Upper lobe of left lung (tissue), 6 donors: ENCODE data around the gene UGT1A8. TPM values are rescaled to one million over a fixed set of nuclear protein-coding genes. Genes with fewer than 3 reads are reported as not detected.
A peak's percentile ranks its signal among the peaks of the same experiment; 100 is the strongest.

Experiments used
- ATAC-seq, 2 donors: fragments of 200-7000 bp; cut with Tn5 transposase; one replicate each; pipeline ENCODE4 v1.9.1; 2022; ENCODE audit warnings: mild to moderate bottlenecking in 2 of 2, moderate library complexity in 2 of 2; ENCODE audit not compliant: low FRiP score in 2 of 2
- DNase-seq, 2 donors: peaks; one replicate each; pipeline ENCODE4 v3.0.0-alpha.2; 2019 to 2020
- H3K27ac ChIP-seq, 4 donors: fragments of 200-600 bp; sonication (generic); one replicate each; pipeline ENCODE4 v1.5.1; 2016 to 2019
- H3K27me3 ChIP-seq, 4 donors: fragments of 200-600 bp; sonication (generic); one replicate each; pipeline ENCODE4 v1.5.1; 2017 to 2019
- H3K36me3 ChIP-seq, 4 donors: fragments of 200-600 bp; sonication (generic); one replicate each; pipeline ENCODE4 v1.5.1; 2016 to 2019
- H3K4me1 ChIP-seq, 4 donors: fragments of 200-600 bp; sonication (generic); one replicate each; pipeline ENCODE4 v1.5.1; 2018 to 2019
- H3K4me3 ChIP-seq, 4 donors: fragments of 200-600 bp; sonication (generic); one replicate each; pipeline ENCODE4 v1.5.1; 2017 to 2019; ENCODE audit warnings: mild to moderate bottlenecking in 2 of 4, moderate library complexity in 1 of 4
- H3K9me3 ChIP-seq, 4 donors: fragments of 200-600 bp; sonication (generic); one replicate each; pipeline ENCODE4 v1.5.1; 2018 to 2019
- CTCF ChIP-seq, 6 experiments: fragments of 450-650 bp in 4 of 6; fragments of 200-600 bp in 2 of 6; sonication (generic) in 2 of 6; IDR thresholded peaks; one replicate each; pipeline ENCODE4 v1.5.1; 2016 to 2019; ENCODE audit warnings: antibody characterized with exemption in 6 of 6
- EP300 ChIP-seq, 4 donors: sonication (generic); formaldehyde crosslinking; IDR thresholded peaks; one replicate each; pipeline ENCODE4 v1.5.1; 2017; ENCODE audit warnings: antibody characterized with exemption in 4 of 4, control low read depth in 2 of 4
- POLR2A ChIP-seq, 4 donors: fragments of 450-650 bp; IDR thresholded peaks; one replicate each; pipeline ENCODE4 v1.5.1; 2016 to 2017; ENCODE audit warnings: antibody characterized with exemption in 4 of 4, mild to moderate bottlenecking in 2 of 4
- POLR2AphosphoS5 ChIP-seq, 2 donors: sonication (generic); formaldehyde crosslinking; IDR thresholded peaks; one replicate each; pipeline ENCODE4 v1.5.1; 2017; ENCODE audit warnings: antibody characterized with exemption in 2 of 2
- WGBS, 2 donors: methylation state at CpG; one replicate each; pipeline ENCODE4 v1.1.5; 2017 to 2018; 5-methylcytosine and 5-hydroxymethylcytosine counted together
- total RNA-seq, 6 donors: library from RNA; depleted of rRNA in 4 of 6; stranded (reverse); fragments of >200 nt in 4 of 6; gene quantifications; one replicate each; pipeline versions ENCODE4 v1.1.0 to v1.2.1, GENCODE V29; 2016 to 2021
- donor health status: DM: no; HTN: no; CAD: no; lungs with moderate emphysema.
- donor health status: DM: no; HTN: yes; CAD: no; lungs with severe emphysema.

Gene UGT1A8
- total RNA-seq, 6 donors from 2014 or later: not detected

GRCh38 chr2:233801357-233802131 lies 184.1 kb downstream of the UGT1A8 start:
- DNase-seq (no peak), ATAC-seq (no peak)
- TF ChIP-seq POLR2AphosphoS5 (IDR thresholded peaks at IDR 0.05) (no peak), CTCF (IDR thresholded peaks at IDR 0.05) (no peak), EP300 (IDR thresholded peaks at IDR 0.05) (no peak), POLR2A (IDR thresholded peaks at IDR 0.05) (no peak)
- WGBS, 2 donors: 76 to 79% methylated on average over 9 of the region's 9 CpGs
- Histone ChIP-seq H3K27me3 (no peaks in the 10 kb centered on the region), H3K36me3 (no peaks in the 10 kb centered on the region), H3K4me3 (no peak overlapping the region), H3K27ac (no peak overlapping the region), H3K4me1 (no peaks in the 10 kb centered on the region), H3K9me3 (no peaks in the 10 kb centered on the region)

GRCh38 chr2:233802132-233802815 lies 184.8 kb downstream of the UGT1A8 start:
- no peak overlapping the region for H3K27ac ChIP-seq
- H3K9me3 ChIP-seq: no peaks in the 10 kb centered on the region
- no peaks in the 10 kb centered on the region for H3K27me3 ChIP-seq
- no peaks in the 10 kb centered on the region for H3K4me1 ChIP-seq
- H3K36me3 ChIP-seq: no peaks in the 10 kb centered on the region
- DNase-seq: no peak
- ATAC-seq: no peak
- TF ChIP-seq POLR2A (IDR thresholded peaks at IDR 0.05): no peak
- TF ChIP-seq CTCF (IDR thresholded peaks at IDR 0.05): no peak
- TF ChIP-seq EP300 (IDR thresholded peaks at IDR 0.05): no peak
- no peak for TF ChIP-seq POLR2AphosphoS5 (IDR thresholded peaks at IDR 0.05)
- no peak overlapping the region for H3K4me3 ChIP-seq
- WGBS, 2 donors: 61 to 81% methylated on average over 3 of the region's 3 CpGs

GRCh38 chr2:233803292-233803911 lies 186.0 kb downstream of the UGT1A8 start:
- ATAC-seq (no peak), DNase-seq (no peak)
- H3K4me1 ChIP-seq: no peaks in the 10 kb centered on the region
- H3K36me3 ChIP-seq: no peaks in the 10 kb centered on the region
- H3K27ac ChIP-seq: no peak overlapping the region
- no peaks in the 10 kb centered on the region for H3K27me3 ChIP-seq
- TF ChIP-seq POLR2A (IDR thresholded peaks at IDR 0.05) (no peak), POLR2AphosphoS5 (IDR thresholded peaks at IDR 0.05) (no peak), EP300 (IDR thresholded peaks at IDR 0.05) (no peak), CTCF (IDR thresholded peaks at IDR 0.05) (no peak)
- no peaks in the 10 kb centered on the region for H3K9me3 ChIP-seq
- H3K4me3 ChIP-seq: no peak overlapping the region
- 58 to 80% methylated on average over 1 to 2 of the region's 2 CpGs for WGBS, 2 donors

- TF ChIP-seq POLR2AphosphoS5 (IDR thresholded peaks at IDR 0.05): no peak
- TF ChIP-seq POLR2A (IDR thresholded peaks at IDR 0.05): no peak
- no peak for TF ChIP-seq EP300 (IDR thresholded peaks at IDR 0.05)
- no peak for TF ChIP-seq CTCF (IDR thresholded peaks at IDR 0.05)
These were observed 186.6 kb downstream of the UGT1A8 start for GRCh38 chr2:233803994-233804393.

More at GRCh38 chr2:233803994-233804393, 186.6 kb downstream of the UGT1A8 start:
- peak in 1 of 2 donors; percentile 15 for DNase-seq
- Histone ChIP-seq H3K27ac (no peak overlapping the region), H3K9me3 (no peaks in the 10 kb centered on the region), H3K27me3 (no peaks in the 10 kb centered on the region), H3K36me3 (no peaks in the 10 kb centered on the region), H3K4me3 (no peak overlapping the region), H3K4me1 (no peaks in the 10 kb centered on the region)
- WGBS, 2 donors: 67 to 80% methylated on average over 1 to 8 of the region's 8 CpGs
- no peak for ATAC-seq
